K562 (cell line): ENCODE results near the gene ZNF618. TPM values are rescaled to one million over a fixed set of nuclear protein-coding genes. Genes with fewer than 3 reads are reported as not detected.
"Not testable (repeated sequence)": the region's sequence is repeated elsewhere in the genome, so short reads cannot be mapped to it uniquely, and the experiment has no call there.

ENCODE experiments used
- ATAC-seq: fragments of 200-7000 bp; cut with Tn5 transposase; 3 replicates; pipeline ENCODE4 v1.9.1; 2020; ENCODE audit warnings: moderate library complexity
- BruUV-seq: library from RNA; stranded (reverse); fragments of 400-500 nt; replicated peaks from 2 replicates; lab custom pipeline; 2021; lab: Mats Ljungman, UMichigan
- CTCF ChIA-PET: fragments of 300-600 bp; formaldehyde crosslinking; extraction: SDS; loops from one replicate; lab custom pipeline; 2021; ENCODE audit warnings: low intra/inter-chr PET ratio; lab: Yijun Ruan, JAX
- POLR2A ChIA-PET: fragments of 300-600, 350-650 bp; sonication (Branson Sonifier 250); formaldehyde crosslinking; extraction: SDS; loops from one replicate; lab custom pipeline; 2021; ENCODE audit warnings: antibody characterized with exemption, inconsistent platforms; lab: Yijun Ruan, JAX
- DNase-seq, 4 experiments: peaks; one replicate each; pipeline versions ENCODE4 v3.0.0 to v3.0.0-alpha.2; 2011 to 2018; ENCODE audit warnings: low spot score in 3 of 4, mixed read lengths in 3 of 4; ENCODE audit errors: extremely low read depth in 1 of 4
- FAIRE-seq: peaks from 2 replicates; lab custom pipeline; 2011; peaks lifted over from hg19 to GRCh38; lab: Jason Lieb, UNC
- H2AFZ ChIP-seq: 2 replicates; pipeline ENCODE4 v1.6.0; 2011; ENCODE audit warnings: low read depth, low read length, control low read depth, inconsistent platforms
- H3K27ac ChIP-seq: fragments of 200-600 bp; 3 replicates; pipeline ENCODE4 v1.8.0; 2011; ENCODE audit warnings: low read depth, mild to moderate bottlenecking, control low read depth, inconsistent platforms, low read length, moderate library complexity, mixed read lengths; ENCODE audit errors: extremely low read depth
- H3K27me3 ChIP-seq, 2 experiments: fragments of 300-600 bp in 1 of 2; 2 replicates in 1 of 2; 3 replicates in 1 of 2; pipeline versions ENCODE4 v1.6.0 to v1.8.0; 2011; ENCODE audit warnings: inconsistent platforms in 2 of 2, low read length in 2 of 2, mild to moderate bottlenecking in 1 of 2, mixed read lengths in 1 of 2, moderate library complexity in 1 of 2; ENCODE audit not compliant: control insufficient read depth in 2 of 2, insufficient read depth in 2 of 2
- H3K36me3 ChIP-seq: fragments of 300-600 bp; 3 replicates; pipeline ENCODE4 v1.8.0; 2011; ENCODE audit warnings: mild to moderate bottlenecking, low read length, inconsistent platforms; ENCODE audit not compliant: control insufficient read depth, insufficient read depth
- H3K4me1 ChIP-seq, 2 experiments: fragments of 200-600 bp in 1 of 2; replicated peaks in 1 of 2; 2 replicates in 1 of 2; 3 replicates in 1 of 2; pipeline versions ENCODE4 v1.5.1 to v1.8.0; 2011; ENCODE audit warnings: inconsistent platforms in 2 of 2, low read length in 2 of 2, mild to moderate bottlenecking in 1 of 2, mixed read lengths in 1 of 2, moderate library complexity in 1 of 2; ENCODE audit not compliant: control insufficient read depth in 2 of 2, insufficient read depth in 2 of 2
- H3K4me2 ChIP-seq: 2 replicates; pipeline ENCODE4 v1.6.1; 2011; ENCODE audit warnings: low read length, control low read depth, inconsistent platforms, mixed read lengths; ENCODE audit not compliant: insufficient read depth
- H3K4me3 ChIP-seq: fragments of 200-600 bp; sonication (generic), shearing (Covaris generic); 2 replicates; pipeline ENCODE4 v1.5.1; 2016; ENCODE audit warnings: control low read depth, inconsistent platforms
- H3K79me2 ChIP-seq: fragments of 200-600 bp; 3 replicates; pipeline ENCODE4 v1.8.0; 2011; ENCODE audit warnings: low read length, inconsistent platforms; ENCODE audit not compliant: control insufficient read depth, insufficient read depth
- H3K9ac ChIP-seq, 2 experiments: 2 replicates each; pipeline versions ENCODE4 v1.6.0 to v1.6.1; 2011; ENCODE audit warnings: low read depth in 2 of 2, low read length in 2 of 2, control low read depth in 1 of 2, inconsistent platforms in 1 of 2, mild to moderate bottlenecking in 1 of 2, mixed read lengths in 1 of 2; ENCODE audit not compliant: insufficient read depth in 1 of 2
- H3K9me1 ChIP-seq: one replicate; pipeline ENCODE4 v1.6.0; 2011; ENCODE audit warnings: inconsistent platforms, mild to moderate bottlenecking, low read length, moderate library complexity; ENCODE audit not compliant: control insufficient read depth, insufficient read depth
- H3K9me3 ChIP-seq: replicated peaks from 2 replicates; pipeline ENCODE4 v1.5.1; 2011; ENCODE audit warnings: low read depth, low read length, inconsistent platforms; ENCODE audit not compliant: control insufficient read depth, insufficient read depth
- H4K20me1 ChIP-seq: replicated peaks from 2 replicates; pipeline ENCODE4 v1.6.1; 2011; ENCODE audit warnings: low read length, inconsistent platforms, mixed read lengths; ENCODE audit not compliant: control insufficient read depth, insufficient read depth
- ADNP ChIP-seq: fragments of 200-800 bp; sonication (Bioruptor generic); IDR thresholded peaks from 2 replicates; pipeline ENCODE4 v1.6.1; 2016; ENCODE audit warnings: missing genetic modification characterization, missing compliant biosample characterization
- DIDO1 ChIP-seq: fragments of 450-650 bp; IDR thresholded peaks from 2 replicates; pipeline ENCODE4 v1.6.1; 2016; ENCODE audit warnings: low read depth, missing biosample characterization, missing genetic modification characterization
- GABPB2 ChIP-seq: fragments of 250-450 bp; sonication (Bioruptor Pico); conservative IDR thresholded peaks from 2 replicates; pipeline ENCODE4 v1.5.1; 2021; ENCODE audit warnings: mild to moderate bottlenecking
- MCM3 ChIP-seq: fragments of 450-650 bp; IDR thresholded peaks from 2 replicates; pipeline ENCODE4 v1.6.1; 2016
- NFATC3 ChIP-seq: fragments of 450-650 bp; IDR thresholded peaks from 2 replicates; pipeline ENCODE4 v1.6.1; 2017; ENCODE audit warnings: mild to moderate bottlenecking
- NFYB ChIP-seq: IDR thresholded peaks from 2 replicates; pipeline ENCODE4 v1.6.1; 2011; ENCODE audit warnings: mild to moderate bottlenecking, moderate library complexity; ENCODE audit not compliant: insufficient read length; ENCODE audit errors: extremely low read depth
- PCBP1 ChIP-seq: fragments of 200-400 bp; formaldehyde crosslinking; IDR thresholded peaks from 2 replicates; pipeline ENCODE4 v1.6.1; 2018; ENCODE audit warnings: mild to moderate bottlenecking, low read depth, low read length; ENCODE audit not compliant: poor library complexity, severe bottlenecking
- RBFOX2 ChIP-seq: fragments of 200-400 bp; formaldehyde crosslinking; IDR thresholded peaks from 2 replicates; pipeline ENCODE4 v1.6.1; 2017; ENCODE audit warnings: low read depth, mild to moderate bottlenecking, low read length, moderate library complexity
- RUNX1 ChIP-seq: sonication (generic); IDR thresholded peaks from 2 replicates; pipeline ENCODE4 v1.6.1; 2016; ENCODE audit warnings: antibody characterized with exemption, low read depth
- SREBF2 ChIP-seq: sonication (generic); formaldehyde crosslinking; IDR thresholded peaks from 2 replicates; pipeline ENCODE4 v1.4.0; 2020; ENCODE audit warnings: mild to moderate bottlenecking, missing genetic modification reagents
- ZBTB8A ChIP-seq: fragments of 450-650 bp; IDR thresholded peaks from 2 replicates; pipeline ENCODE4 v1.6.1; 2018; ENCODE audit warnings: mild to moderate bottlenecking, moderate library complexity; ENCODE audit not compliant: partially characterized antibody
- ZNF184 ChIP-seq: sonication (generic); formaldehyde crosslinking; IDR thresholded peaks from 2 replicates; pipeline ENCODE4 v1.5.0; 2020; ENCODE audit warnings: missing genetic modification reagents
- WGBS: fragments of 100-300 bp; shearing (Covaris generic); methylation state at CpG from one replicate; pipeline ENCODE4 v1.1.6; 2016; ENCODE audit warnings: low coverage, mixed read lengths; ENCODE audit not compliant: insufficient coverage; ENCODE audit errors: missing lambda C conversion rate; 5-methylcytosine and 5-hydroxymethylcytosine counted together
- in situ Hi-C: fragments of 300-500 bp; cut with MboI; formaldehyde crosslinking; loops from 4 replicates; pipeline ENCODE4 v1.15.0; 2018; ENCODE audit warnings: inconsistent platforms, mixed read lengths
- intact Hi-C: fragments of 100-400 bp; cut with micrococcal nuclease; formaldehyde crosslinking; loops from 2 replicates; pipeline ENCODE4 v1.14.2; 2022
- polyA plus RNA-seq, 8 experiments: library from polyadenylated mRNA; depleted of rRNA in 4 of 8; stranded (reverse) in 5 of 8; unstranded in 3 of 8; fragments of >200 nt; fragmentation: Nextera tagmentation in 2 of 8; fragmentation: Illumina TruSeq in 1 of 8; extraction: Ambion mirVana in 2 of 8; extraction: Trizol in 1 of 8; gene quantifications; 2 replicates each; pipeline versions ENCODE4 v1.2.1 to v1.2.3, GENCODE V29; 2011 to 2014; ENCODE audit warnings: inconsistent platforms in 1 of 8, missing spikeins in 1 of 8
- total RNA-seq, 7 experiments: library from RNA; depleted of rRNA in 6 of 7; stranded (reverse); fragments of >200 nt in 6 of 7; fragmentation: Illumina TruSeq in 2 of 7; extraction: Trizol in 2 of 7; gene quantifications; 2 replicates each; pipeline versions ENCODE4 v1.2.1 to v1.2.3, GENCODE V29; 2011 to 2021; ENCODE audit warnings: low replicate concordance in 1 of 7
- TF ChIP-seq, protein P1 (sequence below): fragments of 450-650 bp; formaldehyde crosslinking; IDR thresholded peaks from 2 replicates; pipeline ENCODE4 v1.4.0; 2022; ENCODE audit warnings: mild to moderate bottlenecking, moderate library complexity
- TF ChIP-seq, protein P2 (sequence below): fragments of 250-450 bp; sonication (Bioruptor Pico); IDR thresholded peaks from 2 replicates; pipeline ENCODE4 v1.8.0; 2022; ENCODE audit warnings: inconsistent platforms, mild to moderate bottlenecking, moderate library complexity, borderline replicate concordance

Gene ZNF618
- total and polyA plus RNA-seq, 9 of the 15 experiments (the other 6 are each of a cell fraction or from before 2014, with no cell fraction given), result 0.08 to 13.7 (median 3.4) TPM

DNA sequence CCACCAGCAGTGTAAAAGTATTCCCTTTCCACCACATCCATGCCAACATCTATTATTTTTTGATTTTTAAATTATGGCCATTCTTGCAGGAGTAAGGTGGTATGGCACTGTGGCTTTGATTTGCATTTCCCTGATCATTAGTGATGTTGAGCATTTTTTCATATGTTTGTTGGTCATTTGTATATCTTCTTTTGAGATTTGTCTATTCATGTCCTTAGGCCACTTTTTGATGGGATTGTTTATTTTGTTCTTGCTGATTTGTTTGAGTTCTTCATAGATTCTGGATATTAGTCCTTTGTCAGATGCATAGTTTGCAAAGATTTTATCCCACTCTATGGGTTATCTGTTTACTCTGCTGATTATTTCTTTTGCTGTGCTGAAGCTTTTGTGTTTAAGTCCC, 167.6 kb downstream of the ZNF618 start:
- BruUV-seq, H3K9me3 ChIP-seq, H3K27ac ChIP-seq, CTCF ChIA-PET, H3K4me3 ChIP-seq, in situ Hi-C loops, H3K4me1 ChIP-seq, DNase-seq, H4K20me1 ChIP-seq, FAIRE-seq, intact Hi-C loops, H3K9ac ChIP-seq, H3K36me3 ChIP-seq, H3K27me3 ChIP-seq, H2AFZ ChIP-seq, H3K79me2 ChIP-seq, H3K9me1 ChIP-seq, ATAC-seq, H3K4me2 ChIP-seq: not testable (repeated sequence)
- POLR2A ChIA-PET, result interaction anchor here (0.6 kb wide), 2 partner anchors 165 to 231 kb away, joined by 3 read pairs; no protein-coding TSS in a partner anchor

DNA sequence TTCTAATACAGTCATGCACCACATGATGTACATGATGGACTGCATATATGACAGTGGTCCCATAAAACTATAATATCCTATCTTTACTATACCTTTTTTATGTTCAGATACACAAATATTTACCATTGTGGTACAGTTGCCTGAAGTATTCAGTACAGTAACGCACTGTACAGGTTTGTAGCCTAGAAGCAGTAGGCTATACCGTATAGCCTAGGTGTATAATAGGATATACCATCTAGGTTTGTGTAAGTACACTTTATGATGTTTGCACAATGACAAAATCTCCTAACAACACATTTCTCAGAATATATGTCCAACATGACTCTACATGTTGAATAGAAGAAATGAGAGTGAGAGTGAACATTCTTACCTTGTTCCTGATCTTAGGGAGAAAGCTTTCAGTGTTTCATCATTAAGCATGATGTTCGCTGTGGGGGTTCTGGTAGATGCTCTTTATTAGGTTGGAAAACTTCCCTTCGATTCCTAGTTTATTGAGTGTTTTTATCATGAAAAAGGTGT, 170.2 kb downstream of the ZNF618 start:
- no TSS peak for BruUV-seq
- no peak for DNase-seq
- FAIRE-seq, result peak; percentile 35
- CTCF ChIA-PET, result no interaction called here
- no peak overlapping the region for H3K4me2 ChIP-seq
- H3K27me3 ChIP-seq, result peaks cover 0 to 8% of the 10 kb centered on the region in 2 experiments; a peak in 2 of 5 replicates
- no peak overlapping the region for H2AFZ ChIP-seq
- H3K9me1 ChIP-seq, result no peaks in the 10 kb centered on the region
- no peak overlapping the region for H3K4me3 ChIP-seq
- 42% methylated on average over 4 of the region's 4 CpGs for WGBS
- in situ Hi-C loops, result no loop called here
- H3K9ac ChIP-seq, result no peak overlapping the region
- intact Hi-C loops, result no loop called here
- ATAC-seq, result no peak
- peaks cover 16% of the 10 kb centered on the region; the same call in 2 of the 3 replicates for H3K36me3 ChIP-seq
- H3K4me1 ChIP-seq, result no peaks in the 10 kb centered on the region
- no peaks in the 10 kb centered on the region for H3K79me2 ChIP-seq
- no peaks in the 10 kb centered on the region for H4K20me1 ChIP-seq
- POLR2A ChIA-PET, result no interaction called here
- no peaks in the 10 kb centered on the region for H3K9me3 ChIP-seq
- H3K27ac ChIP-seq, result no peak overlapping the region
- TF ChIP-seq, protein P1, sequence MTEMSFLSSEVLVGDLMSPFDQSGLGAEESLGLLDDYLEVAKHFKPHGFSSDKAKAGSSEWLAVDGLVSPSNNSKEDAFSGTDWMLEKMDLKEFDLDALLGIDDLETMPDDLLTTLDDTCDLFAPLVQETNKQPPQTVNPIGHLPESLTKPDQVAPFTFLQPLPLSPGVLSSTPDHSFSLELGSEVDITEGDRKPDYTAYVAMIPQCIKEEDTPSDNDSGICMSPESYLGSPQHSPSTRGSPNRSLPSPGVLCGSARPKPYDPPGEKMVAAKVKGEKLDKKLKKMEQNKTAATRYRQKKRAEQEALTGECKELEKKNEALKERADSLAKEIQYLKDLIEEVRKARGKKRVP, result no peak
- no peak for TF ChIP-seq ZBTB8A
- TF ChIP-seq MCM3, result no peak
- TF ChIP-seq, protein P2, sequence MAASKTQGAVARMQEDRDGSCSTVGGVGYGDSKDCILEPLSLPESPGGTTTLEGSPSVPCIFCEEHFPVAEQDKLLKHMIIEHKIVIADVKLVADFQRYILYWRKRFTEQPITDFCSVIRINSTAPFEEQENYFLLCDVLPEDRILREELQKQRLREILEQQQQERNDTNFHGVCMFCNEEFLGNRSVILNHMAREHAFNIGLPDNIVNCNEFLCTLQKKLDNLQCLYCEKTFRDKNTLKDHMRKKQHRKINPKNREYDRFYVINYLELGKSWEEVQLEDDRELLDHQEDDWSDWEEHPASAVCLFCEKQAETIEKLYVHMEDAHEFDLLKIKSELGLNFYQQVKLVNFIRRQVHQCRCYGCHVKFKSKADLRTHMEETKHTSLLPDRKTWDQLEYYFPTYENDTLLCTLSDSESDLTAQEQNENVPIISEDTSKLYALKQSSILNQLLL (CRISPR knock-in tag), result no peak
- no peak for TF ChIP-seq NFYB
- no peak for TF ChIP-seq NFATC3
- no peak for TF ChIP-seq DIDO1 (tag)
- TF ChIP-seq ADNP (tag), result no peak
- no peak for TF ChIP-seq SREBF2 (CRISPR knock-in tag)
- no peak for TF ChIP-seq RBFOX2
- no peak for TF ChIP-seq RUNX1
- TF ChIP-seq GABPB2 (CRISPR knock-in tag), result no peak
- TF ChIP-seq ZNF184 (CRISPR knock-in tag), result no peak
- no peak for TF ChIP-seq PCBP1
